NCI-H524 treated with DMSO at 0.1 percent for 48 hours (cell line): Measurements from ENCODE around the gene CDC42SE2.
"Not testable (repeated sequence)": the region's sequence is repeated elsewhere in the genome, so short reads cannot be mapped to it uniquely, and the experiment has no call there.

Experiments used
- DNase-seq: peaks from one replicate; lab custom pipeline; 2025; lab: John Stamatoyannopoulos, UW

Gene CDC42SE2

DNA sequence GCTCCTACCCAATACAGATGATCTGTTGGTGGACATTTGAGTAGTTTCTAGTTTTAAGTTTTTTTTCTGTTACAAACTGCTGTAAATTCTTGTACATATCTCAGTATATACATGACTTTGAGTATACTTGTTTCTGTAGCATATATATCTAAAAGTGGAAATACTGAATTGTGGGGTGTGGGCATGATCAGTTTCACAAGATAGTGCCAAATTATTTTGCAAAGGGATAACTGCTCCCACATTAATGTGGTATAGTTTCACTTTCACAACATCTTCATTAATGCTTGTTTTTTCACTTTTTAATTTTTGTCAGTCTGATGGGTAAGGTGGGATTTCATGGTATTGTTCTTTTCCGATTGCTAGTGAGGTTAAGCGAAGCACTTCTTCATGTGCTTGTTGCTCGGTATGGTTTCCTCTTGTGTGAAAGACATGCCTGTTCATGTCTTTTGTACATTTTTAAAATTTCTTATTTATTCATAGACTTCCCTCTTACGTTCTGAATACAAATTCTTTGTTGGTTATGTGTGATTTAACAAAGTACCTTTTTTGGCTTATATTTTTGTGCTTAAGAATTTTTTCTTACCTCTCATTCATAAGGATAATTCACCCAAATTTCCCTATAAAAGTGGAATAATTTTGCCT lies 103.5 kb downstream of the CDC42SE2 start:
- DNase-seq, result no peak

DNA sequence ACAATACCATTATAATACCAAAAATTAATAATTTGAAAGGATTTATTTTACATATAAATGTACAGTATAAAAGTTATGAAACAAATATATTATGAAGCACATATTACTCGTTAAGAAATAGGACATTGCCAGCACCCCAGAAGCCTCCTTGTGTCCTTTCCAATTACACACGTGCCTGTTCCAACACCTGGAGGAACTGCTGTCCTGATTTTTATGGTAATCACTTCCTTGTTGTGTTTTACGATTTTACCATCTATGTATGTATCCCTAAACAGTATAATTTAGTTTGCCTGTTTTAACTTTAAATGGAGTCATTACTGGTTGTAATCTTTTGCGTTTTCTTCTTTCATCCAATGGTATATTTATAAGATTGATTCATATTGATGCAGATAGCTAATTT lies 105.0 kb downstream of the CDC42SE2 start:
- DNase-seq, result no peak

DNA sequence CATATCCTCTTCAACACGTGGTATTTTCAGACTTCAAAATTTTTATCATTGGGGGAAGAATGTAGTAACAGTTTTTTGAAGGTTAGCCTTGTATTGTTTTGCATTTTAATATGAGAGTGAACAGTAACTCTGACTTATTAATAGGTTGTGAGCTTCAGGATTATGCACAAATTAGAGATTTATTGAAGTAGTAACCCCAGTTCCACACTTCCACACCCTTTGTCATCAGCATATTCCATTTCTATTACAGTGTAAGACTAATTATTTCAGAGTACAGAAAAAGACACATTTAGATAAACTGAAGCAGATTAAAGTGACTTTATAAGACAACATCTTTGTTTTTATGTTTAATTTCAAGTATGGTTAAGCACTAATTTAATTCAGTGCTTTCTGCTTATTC lies 105.7 kb downstream of the CDC42SE2 start:
- DNase-seq, result no peak

DNA sequence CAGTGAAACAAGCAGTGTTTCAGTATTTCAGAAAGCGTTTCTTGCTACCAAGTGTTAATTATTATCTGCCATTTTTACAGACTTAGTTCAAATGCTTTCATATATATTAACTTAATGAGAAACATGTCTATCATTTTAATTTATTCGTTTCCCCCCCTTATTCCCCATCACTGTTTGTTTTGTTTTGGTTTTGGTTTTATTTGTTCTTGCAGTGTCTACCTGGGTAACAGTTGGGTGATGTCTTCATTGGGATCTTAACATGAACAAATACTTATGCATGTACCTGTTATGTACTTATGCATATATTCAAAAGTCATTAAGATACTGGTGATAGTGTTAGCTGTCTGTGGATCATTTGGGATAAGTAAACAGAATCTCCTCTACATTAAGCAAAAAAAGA lies 108.0 kb downstream of the CDC42SE2 start:
- DNase-seq, result no peak

DNA sequence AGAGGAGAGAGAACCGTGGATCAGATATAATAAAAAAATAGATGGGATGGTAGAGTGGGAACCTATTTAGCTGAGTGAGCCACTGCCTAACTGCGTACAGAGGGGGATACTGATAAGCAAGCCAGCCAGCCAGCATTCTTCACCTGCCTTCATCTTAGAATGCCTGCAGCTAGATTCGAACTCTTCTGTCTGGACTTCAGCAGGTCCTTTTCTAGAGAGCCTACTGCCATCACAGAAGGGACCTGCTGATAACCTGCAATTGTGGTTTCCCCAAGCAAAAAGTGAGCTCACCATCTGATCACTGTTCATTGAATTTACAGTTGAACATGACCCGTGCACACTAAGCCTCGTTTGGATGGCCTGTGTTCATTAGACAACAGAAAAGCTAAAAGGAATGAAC lies 109.4 kb downstream of the CDC42SE2 start:
- DNase-seq, result no peak

DNA sequence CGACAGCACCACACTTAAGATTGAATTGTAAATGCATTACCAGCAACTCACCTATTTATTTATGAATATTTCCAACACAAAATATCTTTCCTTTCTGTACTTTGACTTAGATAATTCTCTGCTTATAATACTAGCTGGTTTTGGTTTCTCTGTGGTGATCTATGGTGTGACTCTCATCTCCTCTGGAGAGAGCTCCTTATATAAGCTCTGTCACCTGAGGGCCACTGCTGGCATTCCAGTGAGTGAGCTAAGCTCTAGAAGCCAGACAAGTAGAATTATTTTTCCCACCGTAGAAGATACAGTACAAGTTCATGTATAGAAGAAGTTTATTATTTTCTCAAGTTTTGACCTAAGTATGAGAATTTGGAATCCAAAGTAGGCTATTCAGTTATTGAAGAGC lies 111.5 kb downstream of the CDC42SE2 start:
- DNase-seq, result no peak

DNA sequence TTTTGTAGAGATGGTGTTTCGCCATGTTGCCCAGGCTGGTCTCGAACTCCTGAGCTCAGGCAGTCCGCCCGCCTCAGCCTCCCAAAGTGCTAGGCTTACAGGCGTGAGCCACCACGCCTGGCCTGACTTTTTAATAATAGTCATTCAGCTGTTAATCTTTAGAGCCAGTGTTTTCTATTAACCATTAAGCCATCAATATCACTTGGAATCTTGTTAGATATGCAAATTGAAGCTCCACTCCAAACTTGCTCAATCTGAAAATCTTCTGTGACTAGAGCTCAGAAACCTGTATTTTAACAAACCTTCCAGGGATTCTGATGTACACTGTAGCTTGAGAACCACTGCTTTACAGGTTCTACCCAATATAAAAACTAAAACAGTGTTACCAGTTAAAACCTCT lies 113.5 kb downstream of the CDC42SE2 start:
- no peak for DNase-seq

DNA sequence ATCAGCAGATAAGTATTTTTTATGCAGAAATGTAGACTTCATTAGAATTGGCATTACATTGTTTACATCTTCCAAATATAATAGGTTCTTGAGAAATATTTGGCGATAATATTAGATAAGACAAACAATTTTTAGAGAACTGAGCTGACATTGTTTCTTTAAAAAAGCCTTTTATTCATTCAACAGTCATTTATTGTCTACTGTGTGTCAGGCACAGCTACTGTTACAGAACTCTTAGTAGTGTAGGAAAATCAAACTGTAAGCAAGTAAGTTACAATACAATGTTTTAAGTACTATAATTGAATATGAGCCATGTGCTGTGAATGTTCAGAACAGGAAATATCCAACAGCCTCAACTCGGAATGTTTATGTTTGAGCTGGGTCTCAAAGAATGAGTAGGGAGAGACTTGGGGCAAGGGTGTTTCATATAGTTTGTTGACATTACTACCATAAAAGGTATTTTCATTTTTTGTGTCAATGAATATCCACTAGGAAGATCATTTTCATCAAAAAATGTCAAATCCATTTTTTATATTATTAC lies 114.0 kb downstream of the CDC42SE2 start:
- DNase-seq, result no peak

DNA sequence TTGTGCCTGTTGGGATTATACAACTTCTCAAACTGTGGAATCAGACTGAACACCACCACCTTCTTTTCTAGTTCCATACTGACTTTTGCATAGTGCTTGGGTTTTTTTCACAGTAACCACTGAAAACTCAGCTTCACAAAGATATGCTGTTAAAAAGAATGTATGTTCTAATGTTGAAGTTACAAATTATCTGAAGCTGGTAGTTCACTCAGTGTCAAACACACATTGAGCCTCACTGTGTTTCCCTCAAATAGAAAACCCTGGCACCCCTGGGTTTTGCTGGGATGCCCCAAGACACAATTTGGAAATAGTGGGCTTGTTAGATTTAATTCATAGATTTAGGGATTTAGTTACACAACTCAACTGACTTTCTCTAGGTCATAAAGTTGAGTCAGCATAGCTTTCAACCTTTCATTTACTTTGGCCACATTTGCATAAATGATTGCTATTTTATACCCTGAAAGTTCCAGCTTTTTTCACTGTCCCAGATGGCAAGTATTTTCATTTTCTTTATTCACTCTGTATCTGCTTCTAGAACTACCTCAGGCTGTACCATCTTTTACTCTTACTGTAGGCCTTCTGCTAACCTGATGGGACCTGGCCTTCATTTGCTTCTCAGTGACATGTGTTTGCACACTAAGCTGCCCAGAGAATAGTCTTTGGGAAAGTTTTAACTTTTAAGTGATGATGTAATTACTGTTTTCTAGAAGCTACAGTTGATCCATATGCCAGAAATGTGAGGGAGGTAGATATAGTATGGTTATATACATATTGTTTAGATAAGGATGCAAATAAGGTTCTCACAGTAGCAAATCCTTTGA lies 115.1 kb downstream of the CDC42SE2 start:
- no peak for DNase-seq

DNA sequence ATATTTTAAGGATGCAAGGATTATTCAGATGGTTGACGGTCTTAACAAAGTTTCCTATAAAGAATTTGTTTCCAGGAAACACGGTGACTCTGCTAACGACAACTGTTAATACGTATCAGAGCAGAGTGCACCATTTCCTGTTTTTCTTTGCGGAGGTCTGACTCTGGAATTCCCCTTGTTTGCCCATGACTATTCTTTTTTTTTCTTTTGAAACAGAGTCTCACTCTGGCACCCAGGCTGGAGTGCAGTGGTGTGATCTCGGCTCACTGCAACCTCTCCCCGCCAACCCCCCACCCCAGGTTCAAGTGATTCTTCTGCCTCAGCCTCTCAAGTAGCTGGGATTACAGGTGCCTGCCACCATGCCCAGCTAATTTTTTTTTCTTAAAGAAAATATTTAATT lies 115.9 kb downstream of the CDC42SE2 start:
- DNase-seq, result no peak

DNA sequence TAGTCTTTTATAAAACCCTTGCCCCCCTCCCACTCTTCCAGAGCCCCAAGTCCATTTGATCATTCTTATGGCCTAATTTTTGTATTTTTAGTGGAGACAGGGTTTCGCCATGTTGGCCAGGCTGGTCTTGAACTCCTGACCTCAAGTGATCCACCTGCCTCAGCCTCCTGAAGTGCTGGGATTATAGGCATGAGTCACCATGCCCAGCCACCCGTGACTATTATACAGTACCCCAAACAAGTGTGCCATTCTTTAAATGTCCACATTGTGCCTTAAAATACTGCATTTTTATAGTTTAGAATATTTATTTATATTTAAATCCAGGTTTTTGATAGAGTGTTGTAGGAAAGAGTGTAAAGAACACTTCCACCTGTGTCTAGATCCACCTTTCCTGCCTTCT lies 116.4 kb downstream of the CDC42SE2 start:
- DNase-seq, result not testable (repeated sequence)

DNA sequence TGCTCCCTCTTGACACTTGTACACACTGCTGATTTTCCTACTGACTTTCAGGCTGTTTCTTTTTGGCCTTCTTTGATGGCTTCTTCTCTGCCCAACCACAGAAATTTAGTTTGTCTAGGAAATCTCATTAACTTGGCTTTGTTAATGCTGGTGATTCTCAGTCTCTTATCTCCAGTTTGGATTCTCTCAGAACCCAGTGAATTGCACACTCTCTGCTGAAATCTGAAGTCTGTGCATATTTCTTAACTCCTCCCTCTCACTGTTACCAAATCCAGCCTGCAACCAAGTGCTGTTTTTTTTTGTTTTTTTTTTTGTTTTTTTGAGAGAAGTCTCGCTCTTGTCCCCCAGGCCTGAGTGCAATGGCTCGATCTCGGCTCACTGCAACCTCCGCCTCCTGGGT lies 117.2 kb downstream of the CDC42SE2 start:
- no peak for DNase-seq

DNA sequence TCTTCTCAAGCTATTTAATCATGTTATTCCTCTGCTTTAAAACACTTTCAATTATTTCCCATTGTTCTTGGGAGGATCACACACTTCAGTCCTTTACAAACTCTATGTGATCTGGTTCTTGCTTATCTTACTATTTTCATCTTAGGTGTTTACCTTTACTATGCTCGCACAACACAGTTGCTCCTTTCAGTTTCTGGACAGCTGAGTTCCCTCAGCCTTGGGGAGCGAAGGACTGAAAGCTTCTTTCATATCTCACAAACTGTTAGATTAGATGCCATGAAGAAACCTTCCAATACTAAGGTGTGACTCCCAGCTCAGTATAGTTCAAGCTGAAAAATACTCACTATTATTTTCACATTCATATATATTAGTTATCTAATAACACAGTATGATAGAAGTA lies 117.9 kb downstream of the CDC42SE2 start:
- DNase-seq, result no peak

DNA sequence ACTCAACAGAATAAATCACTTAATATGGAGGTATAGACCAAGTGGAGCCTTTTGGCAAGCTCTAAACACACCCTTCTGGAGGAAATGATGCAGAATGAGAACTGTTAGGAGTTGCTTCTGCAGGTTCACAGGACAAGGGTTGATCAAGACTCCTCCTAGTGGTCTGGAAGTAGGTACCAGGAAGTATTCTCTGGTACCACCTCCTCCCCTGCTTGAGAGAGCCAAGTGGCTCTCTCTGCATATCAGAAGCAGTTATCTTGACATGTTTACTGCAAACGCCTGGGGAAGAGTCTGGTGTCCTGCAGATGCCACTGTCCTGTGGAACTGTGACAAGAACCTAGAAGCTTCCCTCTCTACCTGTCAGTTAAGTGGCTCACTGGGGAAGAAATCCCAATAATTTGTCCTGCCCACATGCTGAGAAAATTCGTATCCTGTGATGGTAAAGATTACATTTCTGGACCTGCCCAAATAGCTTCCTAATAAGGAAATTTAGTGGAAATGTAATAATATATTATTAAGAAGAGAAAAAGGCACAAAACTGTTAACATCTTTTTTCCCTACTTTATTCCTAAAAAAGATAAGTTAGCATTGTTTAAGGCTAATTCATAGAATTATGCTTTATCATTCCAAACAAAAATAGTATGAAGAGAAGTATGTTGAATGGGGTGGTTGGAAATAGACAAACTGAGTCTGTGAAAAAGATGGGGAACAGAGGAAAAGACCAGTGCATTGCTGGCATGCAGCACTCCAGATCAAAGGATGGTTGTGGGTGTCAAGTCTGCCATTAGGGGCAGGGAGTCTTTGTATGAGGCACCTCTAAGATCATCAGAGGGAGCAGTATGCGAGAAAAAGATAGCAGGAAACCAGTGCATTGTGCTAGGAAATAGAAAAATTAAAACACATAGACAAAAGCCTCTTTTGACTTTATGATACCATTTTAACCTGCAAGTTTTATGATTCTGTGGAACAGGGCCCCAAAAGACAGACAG lies 118.8 kb downstream of the CDC42SE2 start:
- DNase-seq, result peak; percentile 20

DNA sequence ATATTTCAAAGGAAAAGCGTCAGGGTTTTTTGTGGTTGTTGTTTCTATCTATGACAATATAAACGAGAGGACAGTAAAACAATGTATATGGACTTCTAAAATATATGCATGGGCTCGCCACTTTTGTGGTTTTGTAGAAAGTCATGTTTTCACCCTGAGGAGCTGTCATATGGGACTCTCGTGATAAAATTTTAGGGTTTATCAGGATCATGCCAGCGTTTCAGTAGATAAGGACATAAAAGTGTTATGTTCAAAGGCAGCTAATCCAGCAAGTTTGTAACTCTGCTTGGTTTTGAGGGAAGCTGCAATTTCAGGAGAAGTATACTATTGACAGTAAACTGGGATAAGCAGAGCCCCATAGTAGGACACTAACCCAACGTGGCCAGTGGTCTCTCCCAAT lies 120.3 kb downstream of the CDC42SE2 start:
- DNase-seq, result no peak

DNA sequence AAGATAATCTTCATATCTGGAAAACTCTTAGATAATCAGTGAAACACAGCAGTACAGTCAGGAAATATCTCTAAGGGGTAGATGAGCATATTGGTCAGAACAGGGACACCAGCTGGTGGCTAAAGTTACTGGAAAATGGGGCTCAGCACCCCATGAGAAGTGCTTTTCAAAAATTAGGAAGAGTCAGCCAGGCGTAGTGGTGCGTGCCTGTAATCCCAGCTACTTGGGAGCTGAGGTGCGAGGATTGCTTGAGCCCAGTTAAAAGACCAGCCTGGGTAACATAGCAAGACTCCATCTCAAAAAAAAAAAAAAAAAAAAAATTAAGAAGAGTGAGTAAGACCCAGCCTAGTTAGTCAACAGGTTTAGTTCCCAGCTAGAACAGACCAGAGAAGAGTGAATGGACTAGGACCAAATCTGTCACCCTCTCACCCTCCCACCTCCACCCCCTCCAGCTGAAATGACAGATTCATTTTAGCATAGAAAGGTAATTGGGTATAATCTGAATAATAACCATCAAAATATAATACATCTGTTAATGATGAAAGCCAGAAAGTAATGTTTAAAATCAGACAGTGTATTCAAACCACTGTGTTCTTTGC lies 120.9 kb downstream of the CDC42SE2 start:
- DNase-seq, result no peak

DNA sequence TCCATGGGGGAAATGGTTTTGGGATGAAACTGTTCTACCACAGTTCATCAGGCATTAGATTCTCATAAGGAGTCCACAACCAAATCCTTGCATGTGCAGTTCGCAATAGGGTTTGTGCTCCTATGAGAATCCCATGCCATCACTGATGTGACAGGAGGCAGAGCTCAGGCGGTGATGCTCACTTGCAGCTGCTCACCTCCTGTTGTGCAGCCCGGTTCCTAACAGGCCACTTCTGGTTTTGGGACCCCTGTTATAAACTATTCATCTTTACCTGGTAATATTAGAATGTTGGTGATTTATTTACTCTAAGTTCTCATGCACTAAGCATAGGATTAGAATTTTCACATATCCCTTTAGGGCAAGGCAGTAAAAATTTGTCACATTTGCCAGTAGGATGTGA lies 122.3 kb downstream of the CDC42SE2 start:
- DNase-seq, result no peak

DNA sequence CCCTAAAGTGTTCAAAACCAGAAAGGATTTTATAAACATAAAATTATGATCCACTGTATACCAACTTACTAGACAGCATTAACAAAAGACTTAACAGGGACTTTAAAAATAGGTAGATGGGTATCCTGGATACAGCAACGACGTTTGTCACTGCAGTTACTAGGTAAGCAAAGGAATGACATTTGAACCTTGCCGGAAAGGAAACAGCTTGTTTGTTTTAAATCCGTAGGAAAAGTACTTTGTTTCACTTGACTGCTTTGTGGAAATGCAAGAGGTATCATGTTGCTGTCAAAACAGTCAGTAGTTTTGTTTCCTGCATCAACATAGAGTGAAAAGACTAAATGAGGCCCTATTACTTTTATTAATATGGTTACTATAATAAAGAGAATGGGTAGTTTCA lies 122.9 kb downstream of the CDC42SE2 start:
- DNase-seq, result no peak

DNA sequence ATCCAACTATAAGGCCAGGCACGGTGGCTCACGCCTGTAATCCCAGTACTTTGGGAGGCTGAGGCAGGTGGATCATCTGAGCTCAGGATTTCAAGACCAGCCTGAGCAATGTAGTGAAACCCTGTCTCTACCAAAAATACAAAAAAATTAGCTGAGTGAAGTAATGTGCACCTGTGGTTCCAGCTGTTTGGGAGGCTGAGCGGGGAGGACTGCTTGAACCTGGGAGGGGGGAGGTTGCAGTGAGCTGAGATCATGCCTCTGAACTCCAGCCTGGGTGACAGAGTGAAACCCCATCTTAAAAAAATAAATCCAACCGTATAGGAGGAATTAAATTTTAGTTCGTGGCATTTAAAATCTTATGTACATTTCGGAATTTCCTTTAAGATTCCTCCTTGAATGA lies 123.4 kb downstream of the CDC42SE2 start:
- no peak for DNase-seq

DNA sequence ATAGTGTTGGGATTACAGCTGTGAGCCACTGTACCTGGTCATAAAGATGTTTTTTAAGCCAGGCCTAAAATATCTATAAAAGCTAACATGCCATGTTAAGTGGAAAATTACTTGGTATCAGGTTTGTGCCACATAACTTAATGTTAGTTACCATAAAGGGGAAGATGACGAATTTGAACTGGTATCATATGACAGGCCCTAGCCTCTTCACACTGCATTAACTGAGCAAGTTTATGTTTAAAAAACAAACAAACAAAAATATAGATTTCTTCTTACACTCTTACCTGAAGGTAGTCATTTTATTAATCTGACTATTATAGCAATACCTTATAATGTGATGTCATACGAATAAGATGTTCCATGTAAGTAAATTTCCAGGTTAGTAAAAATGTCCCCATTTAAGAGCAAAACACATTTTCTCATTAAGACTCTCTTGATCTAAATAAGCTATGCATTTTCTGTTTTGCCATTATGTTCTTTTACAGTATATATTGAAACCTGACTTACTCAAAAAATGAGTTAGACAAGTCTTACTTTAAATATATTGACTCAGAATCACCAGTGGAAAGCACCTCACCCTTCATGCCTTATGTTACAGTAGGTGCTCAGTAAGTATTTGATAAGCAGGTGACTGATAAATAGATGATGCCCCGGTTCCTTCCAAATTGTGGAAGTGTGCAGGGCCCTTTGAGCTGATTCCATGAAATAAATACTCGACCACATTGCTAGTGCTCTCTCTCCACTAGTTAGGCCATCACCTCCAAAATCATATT lies 125.4 kb downstream of the CDC42SE2 start:
- no peak for DNase-seq

DNA sequence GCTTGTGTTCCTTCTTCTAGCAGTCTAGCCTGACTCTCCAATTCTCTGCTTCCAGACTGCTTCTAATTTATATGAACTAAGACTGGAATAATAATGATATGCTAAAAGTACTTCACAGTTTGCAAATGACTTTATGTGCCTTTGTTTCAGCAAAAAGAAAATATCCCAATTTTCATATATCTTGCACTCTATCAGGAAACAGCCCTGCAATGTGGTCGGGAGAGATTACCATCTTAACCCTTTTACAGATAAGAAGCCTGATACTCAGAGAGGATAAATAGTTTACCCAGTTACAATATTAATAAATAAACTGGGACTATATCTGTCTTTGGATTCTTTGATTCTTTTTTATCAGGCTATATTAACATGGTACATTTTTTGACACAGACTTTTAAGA lies 126.0 kb downstream of the CDC42SE2 start:
- DNase-seq, result no peak
